AG04450 (cell line): ENCODE results near the gene FBXO15. TPM values are rescaled to one million over a fixed set of nuclear protein-coding genes. Genes with fewer than 3 reads are reported as not detected.

ENCODE experiments used
- CTCF ChIA-PET: fragments of 300-600, 350-600 bp; formaldehyde crosslinking; extraction: SDS; loops from one replicate; lab custom pipeline; 2022; ENCODE audit warnings: antibody characterized with exemption, inconsistent platforms; lab: Charles Lee
- POLR2A ChIA-PET: fragments of 350-600 bp; formaldehyde crosslinking; extraction: SDS; loops from one replicate; lab custom pipeline; 2021; ENCODE audit warnings: antibody characterized with exemption, inconsistent platforms; lab: Yijun Ruan, JAX
- DNase-seq: peaks from one replicate; pipeline ENCODE4 v3.0.0-alpha.2; 2011; ENCODE audit warnings: low read depth, low spot score
- H3K27ac ChIP-seq: one replicate; pipeline ENCODE4 v1.5.1; 2012; ENCODE audit warnings: low read depth, low read length, control low read depth
- H3K27me3 ChIP-seq: one replicate; pipeline ENCODE4 v1.6.0; 2012; ENCODE audit warnings: low read length; ENCODE audit not compliant: control insufficient read depth, insufficient read depth
- H3K4me3 ChIP-seq: 2 replicates; pipeline ENCODE4 v1.5.1; 2011; ENCODE audit warnings: mild to moderate bottlenecking, low read depth, low read length, control low read depth
- H3K9me3 ChIP-seq: 2 replicates; pipeline ENCODE4 v1.5.1; 2012; ENCODE audit warnings: low read length; ENCODE audit not compliant: control insufficient read depth, insufficient read depth
- CTCF ChIP-seq: IDR thresholded peaks from 2 replicates; pipeline ENCODE4 v1.5.1; 2011; ENCODE audit warnings: low read depth, low read length, control low read depth, inconsistent platforms
- polyA plus RNA-seq: library from polyadenylated mRNA; depleted of rRNA; stranded (reverse); fragments of >200 nt; gene quantifications from 2 replicates; pipeline ENCODE4 v1.2.3, GENCODE V29; 2011

FBXO15 gene
- polyA plus RNA-seq, 1 experiment, result 1.4 TPM

DNA sequence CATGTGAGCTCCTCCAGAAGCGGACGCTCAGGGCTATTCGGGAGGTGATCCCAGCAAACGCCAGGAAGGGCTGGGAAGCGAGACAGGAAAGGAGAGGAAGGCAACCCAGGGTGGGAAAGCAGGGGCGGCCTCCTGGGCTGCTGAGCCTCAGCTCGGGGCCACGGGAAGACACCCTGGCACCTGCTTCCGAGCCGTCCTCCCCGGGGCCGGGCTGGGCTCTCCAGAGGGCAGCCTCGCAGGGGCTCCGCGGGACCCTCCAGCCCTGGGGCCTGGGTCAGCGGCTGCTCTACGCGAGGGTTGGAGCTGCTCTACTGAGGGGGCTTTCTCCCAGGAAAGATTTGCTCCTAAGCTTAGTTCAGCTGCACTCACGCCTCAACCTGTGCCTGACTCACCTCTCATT lies 34.7 kb upstream of the FBXO15 start:
- CTCF ChIA-PET, result no interaction called here
- H3K27ac ChIP-seq, result no peak overlapping the region
- POLR2A ChIA-PET, result no interaction called here
- H3K27me3 ChIP-seq, result peaks cover 21% of the 10 kb centered on the region
- TF ChIP-seq CTCF, result no peak
- no peak for DNase-seq
- H3K9me3 ChIP-seq, result no peaks in the 10 kb centered on the region
- H3K4me3 ChIP-seq, result no peak overlapping the region

- POLR2A ChIA-PET, result no interaction called here
- CTCF ChIA-PET, result no interaction called here
- Histone ChIP-seq H3K27ac (no peak overlapping the region), H3K9me3 (no peaks in the 10 kb centered on the region), H3K4me3 (no peak overlapping the region), H3K27me3 (peaks cover 33% of the 10 kb centered on the region)
- no peak for TF ChIP-seq CTCF
- no peak for DNase-seq
Observed at GRCh38 chr18:74179623-74180199, 32.1 kb upstream of the FBXO15 start.

DNA sequence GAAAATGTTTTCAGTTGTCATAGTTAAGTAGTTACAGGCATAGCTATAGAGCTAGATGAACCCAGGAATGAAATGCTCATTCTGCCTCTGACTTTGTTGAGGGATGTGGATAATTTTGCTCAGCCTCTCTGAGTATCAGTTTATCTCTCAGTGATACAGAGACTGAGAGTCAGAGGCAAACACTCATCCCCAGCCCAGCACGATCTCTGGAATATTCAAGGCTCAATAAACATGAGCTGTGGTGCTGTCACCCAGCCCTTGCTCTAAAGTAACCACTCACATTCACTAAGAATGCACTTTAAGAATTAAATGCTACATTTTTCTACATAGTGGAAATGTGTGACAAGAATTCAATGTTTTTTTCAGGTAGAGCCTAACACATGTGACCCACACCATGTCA lies 31.2 kb upstream of the FBXO15 start:
- ChIA-PET POLR2A (no interaction called here), CTCF (interaction anchor here (0.5 kb wide), 1 partner anchor 373 kb away, joined by 5 read pairs; no protein-coding TSS in a partner anchor)
- no peak overlapping the region for H3K4me3 ChIP-seq
- no peaks in the 10 kb centered on the region for H3K9me3 ChIP-seq
- peaks cover 31% of the 10 kb centered on the region for H3K27me3 ChIP-seq
- DNase-seq, result no peak
- TF ChIP-seq CTCF, result no peak
- no peak overlapping the region for H3K27ac ChIP-seq

GRCh38 chr18:74175658-74176057 lies 28.0 kb upstream of the FBXO15 start:
- CTCF ChIA-PET, result no interaction called here
- no peak for TF ChIP-seq CTCF

DNA sequence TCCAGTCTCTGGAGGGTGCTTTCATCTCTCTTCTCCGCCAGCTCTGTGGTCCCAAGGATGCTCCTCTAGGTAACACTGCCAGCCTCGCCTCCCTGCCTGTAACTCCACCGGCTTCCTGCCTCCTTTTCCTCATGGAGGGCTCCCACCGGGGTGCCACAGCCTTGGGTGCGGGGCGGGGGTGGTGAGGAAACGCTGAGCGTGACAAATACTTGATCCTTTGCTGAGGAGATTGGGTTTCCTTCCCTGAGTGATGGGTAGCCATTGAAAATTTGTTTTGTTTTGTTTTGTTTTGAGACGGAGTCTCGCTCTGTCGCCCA lies 25.8 kb upstream of the FBXO15 start:
- CTCF ChIA-PET, result no interaction called here
- peaks cover 28% of the 10 kb centered on the region for H3K27me3 ChIP-seq

More at GRCh38 chr18:74175658-74176057, 28.0 kb upstream of the FBXO15 start:
- DNase-seq, result no peak
- POLR2A ChIA-PET, result no interaction called here
- Histone ChIP-seq H3K27ac (no peak overlapping the region), H3K4me3 (no peak overlapping the region), H3K27me3 (peaks cover 31% of the 10 kb centered on the region), H3K9me3 (no peaks in the 10 kb centered on the region; the same call in 1 of the 2 replicates)

More for the DNA sequence above, 25.8 kb upstream of the FBXO15 start:
- Histone ChIP-seq H3K27ac (no peak overlapping the region), H3K9me3 (no peaks in the 10 kb centered on the region; the same call in 1 of the 2 replicates), H3K4me3 (no peak overlapping the region)
- no peak for DNase-seq
- TF ChIP-seq CTCF, result no peak
- POLR2A ChIA-PET, result no interaction called here
